GM19328 (cell line): ENCODE data around the gene FXYD5.
"Not testable (repeated sequence)": the region's sequence is repeated elsewhere in the genome, so short reads cannot be mapped to it uniquely, and the experiment has no call there.

Source experiments
- ATAC-seq: cut with Tn5 transposase; IDR thresholded peaks from one replicate; pipeline ENCODE4 v1.9.1; 2021; ENCODE audit warnings: mild to moderate bottlenecking, moderate library complexity; ENCODE audit not compliant: unreplicated experiment

The FXYD5 gene

DNA sequence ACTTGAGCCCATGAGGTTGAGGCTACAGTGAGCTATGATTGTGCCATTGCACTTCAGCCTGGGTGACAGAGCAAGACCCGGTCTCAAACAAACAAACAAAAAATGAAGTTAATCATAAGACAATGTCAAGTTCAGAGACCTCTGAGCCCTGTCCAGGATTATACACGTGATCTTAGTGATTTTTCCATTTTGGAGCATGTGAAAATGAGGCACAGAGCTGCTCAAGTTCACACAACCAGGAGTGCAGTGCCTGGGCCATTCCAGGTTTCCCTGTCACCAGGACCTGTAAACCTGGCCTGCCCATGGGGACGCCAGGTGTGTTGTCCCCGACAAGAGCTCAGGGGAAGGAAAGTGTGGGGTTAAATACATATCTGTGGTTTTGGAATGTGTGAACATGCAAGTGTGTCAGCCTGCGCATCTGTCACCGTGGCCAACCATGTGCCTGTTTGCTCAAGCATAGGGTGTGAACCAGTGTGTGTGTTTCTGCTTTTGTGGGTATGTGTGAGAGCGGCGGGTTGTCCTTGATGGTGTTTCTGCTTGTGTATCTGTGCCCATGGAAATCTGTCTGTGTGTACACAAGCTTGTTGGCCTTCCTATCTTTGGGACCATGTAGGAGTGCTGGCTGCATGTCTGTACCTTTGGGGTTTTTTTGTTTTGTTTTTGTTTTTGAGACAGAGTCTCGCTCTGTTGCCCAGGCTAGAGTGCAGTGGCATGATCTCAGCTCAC lies 17.4 kb upstream of the FXYD5 start:
- no peak for ATAC-seq

DNA sequence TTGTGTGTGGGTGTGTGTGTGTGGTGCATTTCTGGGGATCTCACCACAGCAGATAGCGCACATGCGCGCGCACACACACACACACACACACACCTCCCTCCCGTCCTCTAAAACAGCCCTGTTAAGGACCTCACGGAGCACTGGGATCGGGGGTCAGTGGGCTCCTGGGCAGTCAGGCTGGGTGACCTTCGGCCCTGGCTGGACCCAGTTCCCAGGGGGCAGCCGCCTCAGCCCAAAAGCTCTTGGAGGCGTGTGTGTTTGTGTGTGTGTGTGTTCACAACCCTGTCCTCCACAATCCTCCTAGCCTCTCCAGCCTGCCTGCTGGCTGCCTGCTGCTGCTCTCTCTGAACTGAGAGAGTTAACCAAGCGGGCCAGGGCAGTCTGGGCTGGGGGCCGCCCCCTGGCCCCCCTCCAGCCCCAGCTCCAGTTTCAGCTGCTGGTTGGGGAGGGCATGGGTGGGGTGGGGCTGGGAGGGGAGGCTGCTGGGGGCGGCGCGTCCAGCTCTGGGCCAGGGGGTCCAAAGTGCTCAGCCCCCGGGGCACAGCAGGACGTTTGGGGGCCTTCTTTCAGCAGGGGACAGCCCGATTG lies 16.1 kb upstream of the FXYD5 start, which contains the start of gene FXYD1:
TSS of gene FXYD1 (plus strand) at position 520 of the 588 bp plus-strand sequence. CDS start 1,256 bp downstream, outside the sequence.
- no peak for ATAC-seq

DNA sequence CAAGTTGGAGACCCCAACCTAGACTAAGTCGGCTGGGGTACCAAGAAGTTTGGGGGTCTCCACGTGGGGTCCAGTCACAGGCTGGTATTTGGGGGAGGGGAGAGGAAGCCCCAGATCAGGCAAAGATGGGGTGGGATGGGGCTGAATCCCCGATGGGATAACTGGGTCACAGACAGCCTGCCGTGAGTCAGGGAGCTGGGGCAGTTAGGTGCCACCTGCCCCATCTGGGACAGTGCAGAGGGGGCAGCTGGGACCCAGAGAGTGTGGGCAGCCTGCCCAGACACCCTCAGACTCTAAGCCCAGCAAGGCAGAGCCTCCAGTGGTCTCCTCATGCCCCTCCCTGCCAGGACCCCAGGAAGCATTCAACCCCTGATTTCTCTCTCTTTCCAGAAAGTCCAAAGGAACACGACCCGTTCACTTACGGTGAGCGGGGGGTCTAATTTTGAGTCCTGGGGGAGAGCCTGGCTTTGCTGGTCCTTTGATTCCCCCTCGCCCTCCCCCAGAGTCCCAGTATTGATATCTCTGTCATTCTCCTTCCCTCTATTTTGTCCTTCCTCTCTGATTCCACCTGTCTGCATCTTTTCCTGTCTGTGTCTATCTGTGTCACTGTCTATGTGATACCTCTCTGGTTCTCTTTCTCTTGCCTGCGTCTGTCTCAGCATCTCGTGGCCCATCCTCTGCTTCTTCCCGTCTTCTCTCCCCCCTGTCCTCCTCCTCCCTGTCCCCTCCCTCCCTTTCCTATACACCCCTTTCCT lies 14.2 kb upstream of the FXYD5 start:
- ATAC-seq, result no peak

DNA sequence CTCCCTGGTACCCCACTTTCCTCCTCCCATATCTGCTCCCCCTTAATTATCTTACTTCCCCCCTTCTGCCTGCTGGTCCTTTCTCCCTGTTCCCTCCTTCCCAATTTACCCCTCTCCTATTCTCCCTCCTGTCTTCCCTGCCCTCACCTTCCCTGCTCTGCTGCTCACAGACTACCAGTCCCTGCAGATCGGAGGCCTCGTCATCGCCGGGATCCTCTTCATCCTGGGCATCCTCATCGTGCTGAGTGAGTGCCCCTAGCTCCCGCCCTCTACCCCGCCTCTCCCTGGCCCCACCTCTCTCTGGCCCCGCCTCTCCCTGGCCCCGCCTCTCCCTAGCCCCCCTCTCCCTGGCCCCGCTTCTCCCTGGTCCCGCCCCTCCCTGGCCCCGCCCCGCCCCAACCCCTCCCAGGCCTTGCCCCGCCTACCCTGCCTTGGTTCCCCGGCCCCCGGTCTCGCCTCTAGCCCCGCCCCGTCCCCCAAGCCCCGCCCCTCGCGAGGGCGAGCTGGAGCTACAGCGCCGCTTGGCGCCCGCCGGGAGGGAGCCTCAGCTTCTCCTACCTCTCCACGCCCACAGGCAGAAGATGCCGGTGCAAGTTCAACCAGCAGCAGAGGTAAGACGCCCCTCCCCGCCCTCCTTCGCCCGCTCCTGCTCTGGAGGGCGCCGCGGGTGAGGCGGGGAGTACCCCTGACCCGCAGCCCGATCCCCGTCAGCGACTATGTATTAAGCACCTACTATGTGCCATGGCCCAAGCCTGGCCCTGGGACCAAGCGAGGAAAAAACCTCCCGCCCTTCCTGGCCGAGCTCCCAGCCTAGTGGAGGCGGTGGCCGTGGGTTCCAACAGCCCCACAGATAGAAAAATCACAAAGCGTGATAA lies 13.3 kb upstream of the FXYD5 start:
- peak; percentile 59 for ATAC-seq

DNA sequence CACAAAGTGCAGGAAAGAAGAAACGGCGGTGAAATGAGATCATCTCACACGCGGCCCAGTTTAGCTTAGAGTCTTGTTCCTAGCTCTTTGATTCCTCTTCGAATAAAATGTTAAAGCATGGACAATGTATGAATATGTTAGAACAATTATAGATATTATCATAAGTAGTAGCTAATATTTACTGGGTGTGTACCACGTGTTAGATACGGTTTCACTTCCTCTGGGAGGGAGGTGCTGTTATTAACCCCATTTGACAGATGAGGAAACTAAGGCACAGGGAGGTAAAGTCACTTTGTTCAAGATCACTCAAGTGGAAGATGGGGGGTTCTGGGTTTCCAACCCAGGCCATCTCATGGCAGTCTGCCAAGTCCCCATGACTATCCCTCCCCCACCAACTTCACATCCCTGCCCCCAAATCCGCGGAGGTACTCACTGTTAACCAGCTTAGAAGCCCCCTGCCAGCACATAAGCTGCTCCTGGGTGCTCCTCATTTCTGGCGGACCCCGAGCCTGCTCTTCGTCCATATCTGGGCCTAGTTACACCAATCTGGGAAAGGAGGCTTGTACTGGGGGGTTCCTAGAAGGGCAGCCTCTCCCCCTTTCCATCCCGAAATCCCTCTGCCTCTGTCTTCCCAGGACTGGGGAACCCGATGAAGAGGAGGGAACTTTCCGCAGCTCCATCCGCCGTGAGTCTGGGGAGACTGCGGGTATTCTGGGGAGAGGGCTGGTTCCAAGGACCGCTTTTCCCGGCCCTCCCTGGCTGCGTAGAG lies 12.5 kb upstream of the FXYD5 start:
- ATAC-seq, result no peak

DNA sequence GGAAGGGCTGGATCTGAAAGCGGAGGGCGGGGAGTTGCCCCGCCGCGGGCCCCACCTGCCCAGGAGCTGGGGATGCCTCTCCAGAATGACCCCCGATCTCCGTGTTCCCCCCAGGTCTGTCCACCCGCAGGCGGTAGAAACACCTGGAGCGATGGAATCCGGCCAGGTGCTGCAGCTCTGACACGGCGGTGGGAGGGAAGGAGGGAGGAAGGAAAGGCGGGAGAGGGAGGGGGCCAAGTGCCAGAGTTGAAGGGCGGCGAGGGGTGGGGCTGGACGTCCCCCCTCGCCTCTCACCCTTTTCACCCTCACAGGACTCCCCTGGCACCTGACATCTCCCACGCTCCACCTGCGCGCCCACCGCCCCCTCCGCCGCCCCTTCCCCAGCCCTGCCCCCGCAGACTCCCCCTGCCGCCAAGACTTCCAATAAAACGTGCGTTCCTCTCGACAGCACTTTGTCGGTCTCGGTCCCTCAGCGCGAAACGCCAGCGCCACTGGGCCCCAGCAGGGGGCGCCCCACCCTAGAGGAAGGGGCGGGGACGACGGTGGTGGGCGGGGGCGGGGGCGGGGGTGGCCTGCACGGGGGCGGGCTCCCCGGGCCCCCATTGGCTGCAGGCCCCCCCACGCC lies 11.8 kb upstream of the FXYD5 start:
- no peak for ATAC-seq

DNA sequence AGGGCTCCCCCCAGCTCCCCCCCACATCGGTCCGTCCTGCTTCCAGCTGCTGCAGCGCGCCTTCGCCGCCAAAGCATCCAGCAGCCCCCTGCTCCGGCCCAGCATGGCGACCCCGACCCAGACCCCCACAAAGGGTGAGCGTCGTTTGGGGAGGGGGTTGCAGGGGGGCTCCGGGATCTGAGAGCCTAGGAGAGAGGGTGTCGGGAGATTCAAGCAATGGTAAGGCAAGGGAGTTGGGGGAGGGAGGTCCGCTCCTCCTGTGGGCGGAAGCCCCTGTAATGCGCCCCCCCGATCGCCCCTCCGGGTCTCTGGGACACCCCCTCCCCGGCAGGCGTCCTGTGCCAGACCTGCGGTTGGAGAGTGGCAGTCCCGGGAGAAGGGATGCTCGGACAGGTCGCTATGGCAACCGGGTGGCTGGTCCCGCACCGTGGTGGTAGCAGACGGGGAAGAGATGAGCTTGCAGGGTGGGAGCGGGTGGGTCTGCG lies 11.3 kb upstream of the FXYD5 start, which contains the start of gene FXYD7:
TSS of gene FXYD7 (plus strand) at position 25 of the 485 bp plus-strand sequence. CDS start at position 104, 79 bp downstream.
- ATAC-seq, result no peak

DNA sequence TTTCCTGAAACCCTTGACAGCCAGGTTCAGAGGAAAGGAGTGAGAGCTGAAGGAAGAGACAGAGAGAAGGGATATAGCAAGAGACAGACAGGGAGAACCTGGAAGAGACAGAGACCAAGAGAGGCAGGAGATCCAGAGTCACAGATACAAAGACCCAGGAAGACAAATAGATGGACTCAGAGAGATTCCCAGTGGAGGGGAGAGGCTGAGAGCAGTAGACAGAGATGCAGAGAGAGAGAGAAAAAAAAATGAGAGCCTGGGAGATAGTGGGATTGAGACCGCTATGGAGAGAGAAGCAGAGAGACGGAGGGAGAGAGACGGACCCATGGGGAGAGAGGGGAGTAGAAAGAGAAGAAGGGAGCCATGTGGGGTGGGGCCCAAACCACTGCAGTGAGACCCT lies 10.7 kb upstream of the FXYD5 start:
- ATAC-seq, result no peak

DNA sequence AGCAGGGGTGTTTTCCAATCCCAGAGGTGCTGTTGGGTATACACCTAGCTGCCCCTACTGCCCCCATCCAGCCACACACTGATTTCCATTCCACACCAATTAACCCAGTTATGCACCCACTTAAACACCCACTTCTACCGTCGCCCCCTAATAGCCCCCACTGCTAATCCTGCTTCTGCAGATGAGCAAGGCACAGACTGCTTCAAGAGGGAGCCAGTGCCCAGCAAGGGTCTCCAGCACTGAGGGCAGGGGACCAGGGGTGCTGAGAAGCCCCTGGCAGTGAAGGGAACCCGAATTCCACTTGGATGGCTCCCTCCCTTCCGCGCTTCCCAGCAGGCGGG lies 10.3 kb upstream of the FXYD5 start:
- no peak for ATAC-seq

DNA sequence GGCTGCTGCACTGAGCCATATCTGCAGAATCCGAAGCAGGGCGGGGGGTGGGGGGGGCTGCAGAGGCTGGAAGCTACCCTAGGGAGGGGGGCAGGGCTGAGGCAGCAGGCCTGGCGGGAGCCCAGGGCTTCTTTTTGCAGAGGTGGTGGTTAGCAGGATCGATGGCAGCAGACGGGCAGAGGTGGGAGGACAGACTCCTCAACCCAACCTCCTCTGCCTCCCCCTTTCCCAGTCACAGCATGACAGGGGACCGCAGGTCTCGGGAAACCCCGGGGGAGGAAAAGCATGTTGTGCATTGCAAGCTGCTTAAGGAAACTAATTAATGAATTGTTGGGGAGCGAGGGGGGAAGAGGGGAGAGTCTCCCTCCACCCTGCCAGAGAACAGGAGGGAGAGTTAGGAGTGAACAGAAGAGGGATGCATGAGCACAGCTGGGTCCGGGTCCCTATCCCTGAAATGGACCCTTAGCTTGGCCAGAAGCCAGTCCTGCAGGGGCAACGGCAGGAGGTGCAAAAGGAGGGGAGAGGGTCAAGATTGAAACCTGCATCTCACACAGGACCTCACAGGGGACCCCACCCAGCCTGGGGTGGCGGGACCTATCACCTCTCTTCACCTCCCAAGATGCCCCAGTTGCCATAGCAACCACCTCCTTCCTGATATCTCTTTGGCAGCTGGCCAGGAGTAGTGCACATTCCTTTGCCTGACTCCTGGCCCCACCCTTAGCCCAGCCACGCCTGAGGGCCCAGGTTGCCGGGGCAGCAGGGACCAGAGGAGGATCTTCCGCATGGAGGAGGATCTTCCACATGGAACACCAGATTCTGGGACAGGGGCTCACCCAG lies 9.7 kb upstream of the FXYD5 start:
- ATAC-seq, result no peak

DNA sequence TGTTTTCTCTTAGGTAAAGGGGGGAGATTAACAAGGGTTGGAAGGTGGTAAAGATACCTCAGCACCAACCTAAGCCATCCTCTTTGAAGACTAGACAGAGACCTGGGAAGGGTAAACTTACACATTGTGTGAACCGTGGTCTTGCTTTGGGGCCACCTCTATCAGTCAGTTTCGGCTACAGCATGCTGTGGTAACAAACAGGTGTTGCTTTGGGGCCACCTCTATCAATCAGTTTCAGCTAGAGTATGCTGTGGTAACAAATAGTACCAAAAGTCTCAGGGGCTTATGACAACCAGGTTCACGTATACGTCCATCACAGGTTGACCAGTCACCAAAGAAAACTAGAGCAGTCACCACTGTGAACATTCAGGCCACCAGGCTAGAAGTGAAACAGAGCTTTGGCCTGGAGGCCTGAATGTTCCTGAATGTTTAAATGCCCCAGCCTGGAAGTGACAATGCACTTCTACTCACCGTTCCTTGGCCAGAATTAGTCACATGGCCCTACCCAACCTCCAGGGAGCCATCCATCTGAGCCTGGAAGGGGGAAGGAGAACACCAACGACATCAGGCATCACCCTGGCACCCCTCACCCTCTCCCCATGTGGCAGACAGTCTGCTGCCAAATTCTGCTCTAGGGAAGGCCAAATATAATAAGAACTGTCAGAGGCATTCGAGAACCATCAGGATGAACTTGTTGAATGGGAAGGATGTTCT lies 7.6 kb upstream of the FXYD5 start:
- no peak for ATAC-seq

DNA sequence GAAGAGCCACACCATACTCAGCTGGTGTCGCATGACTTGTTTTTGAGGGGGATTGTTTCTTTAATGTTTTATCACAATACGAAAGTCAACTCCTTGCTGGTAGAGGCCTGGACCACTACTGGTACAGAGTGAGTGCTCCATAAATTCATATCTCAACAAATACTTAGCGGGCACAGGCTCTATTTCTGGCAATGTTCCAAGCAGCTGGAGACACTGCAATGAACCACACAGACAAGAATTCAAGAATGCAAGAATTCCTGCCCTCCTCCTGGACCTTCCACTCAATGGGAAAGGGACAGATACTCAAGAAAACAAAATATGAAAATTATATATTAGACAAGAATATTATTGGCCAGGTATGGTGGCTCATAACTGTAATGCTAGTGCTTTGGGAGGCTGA lies 5.1 kb upstream of the FXYD5 start:
- no peak for ATAC-seq

DNA sequence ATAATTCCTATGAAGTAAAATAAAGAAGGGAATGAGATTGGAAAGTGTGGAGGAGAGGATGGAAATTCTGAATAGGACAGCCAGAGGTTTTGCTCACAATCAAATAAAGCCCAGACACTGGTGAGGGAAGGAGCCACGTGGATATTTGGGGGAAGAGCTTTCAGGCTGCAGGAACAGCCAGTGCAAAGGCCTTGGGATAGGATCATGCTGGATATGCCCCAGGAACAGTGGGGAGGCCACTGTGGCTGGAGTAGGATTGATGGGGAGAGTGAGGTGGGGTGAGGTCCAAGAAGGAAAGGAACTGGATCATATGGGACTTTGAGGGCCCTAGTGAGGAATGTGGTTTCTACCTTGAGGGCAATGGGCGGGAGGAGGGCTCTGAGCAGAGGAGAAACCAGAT lies 4.1 kb upstream of the FXYD5 start:
- no peak for ATAC-seq

DNA sequence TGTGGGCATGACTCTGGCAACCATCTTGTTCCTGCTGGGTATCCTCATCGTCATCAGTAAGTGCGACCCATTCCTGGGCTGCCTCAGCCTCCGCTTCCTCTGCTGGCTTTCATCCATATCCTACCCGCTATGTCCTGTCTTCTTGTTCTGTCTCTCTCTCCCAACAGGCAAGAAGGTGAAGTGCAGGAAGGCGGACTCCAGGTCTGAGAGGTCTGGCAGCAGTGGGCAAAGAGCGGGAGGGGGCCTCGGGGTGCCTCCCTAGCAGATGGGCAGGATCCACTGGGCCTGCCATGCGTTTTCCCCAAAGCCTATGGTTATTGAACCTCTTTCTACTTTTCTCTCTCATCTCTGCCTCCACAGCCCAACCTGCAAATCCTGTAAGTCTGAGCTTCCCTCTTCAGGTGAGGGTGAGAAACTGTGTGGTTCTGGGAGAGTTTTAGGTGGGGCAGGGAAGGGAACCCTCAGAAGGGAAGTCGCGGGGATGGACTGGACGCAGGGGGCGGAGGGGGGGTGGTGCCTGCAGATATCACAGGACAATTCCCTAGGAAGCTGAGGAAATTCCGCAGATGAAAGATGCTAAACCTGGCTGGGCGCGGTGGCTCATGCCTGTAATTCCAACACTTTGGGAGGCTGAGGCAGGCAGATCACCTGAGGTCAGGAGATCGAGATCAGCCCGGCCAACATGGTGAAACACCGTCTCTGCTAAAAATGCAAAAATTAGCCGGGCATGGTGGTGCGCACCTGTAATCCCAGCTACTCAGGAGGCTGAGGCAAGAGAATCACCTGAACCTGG lies 3.1 kb upstream of the FXYD5 start:
- ATAC-seq, result no peak

DNA sequence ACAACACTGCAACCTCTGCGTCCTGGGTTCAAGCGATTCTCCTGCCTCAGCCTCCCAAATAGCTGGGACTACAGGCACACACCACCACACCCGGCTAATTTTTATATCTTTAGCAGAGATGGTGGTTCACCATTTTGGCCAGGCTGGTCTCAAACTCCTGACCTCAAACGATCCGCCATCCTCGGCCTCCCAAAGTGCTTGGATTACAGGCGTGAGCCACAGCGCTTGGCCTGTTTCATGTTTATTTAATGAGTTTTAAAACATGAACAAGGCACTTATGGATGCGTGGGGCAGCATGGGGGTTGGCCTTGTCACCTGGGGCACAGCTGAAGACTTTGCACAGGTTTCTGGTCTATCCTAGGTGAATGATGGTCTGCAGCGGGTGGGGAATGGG lies 1.4 kb upstream of the FXYD5 start:
- ATAC-seq, result not testable (repeated sequence)

DNA sequence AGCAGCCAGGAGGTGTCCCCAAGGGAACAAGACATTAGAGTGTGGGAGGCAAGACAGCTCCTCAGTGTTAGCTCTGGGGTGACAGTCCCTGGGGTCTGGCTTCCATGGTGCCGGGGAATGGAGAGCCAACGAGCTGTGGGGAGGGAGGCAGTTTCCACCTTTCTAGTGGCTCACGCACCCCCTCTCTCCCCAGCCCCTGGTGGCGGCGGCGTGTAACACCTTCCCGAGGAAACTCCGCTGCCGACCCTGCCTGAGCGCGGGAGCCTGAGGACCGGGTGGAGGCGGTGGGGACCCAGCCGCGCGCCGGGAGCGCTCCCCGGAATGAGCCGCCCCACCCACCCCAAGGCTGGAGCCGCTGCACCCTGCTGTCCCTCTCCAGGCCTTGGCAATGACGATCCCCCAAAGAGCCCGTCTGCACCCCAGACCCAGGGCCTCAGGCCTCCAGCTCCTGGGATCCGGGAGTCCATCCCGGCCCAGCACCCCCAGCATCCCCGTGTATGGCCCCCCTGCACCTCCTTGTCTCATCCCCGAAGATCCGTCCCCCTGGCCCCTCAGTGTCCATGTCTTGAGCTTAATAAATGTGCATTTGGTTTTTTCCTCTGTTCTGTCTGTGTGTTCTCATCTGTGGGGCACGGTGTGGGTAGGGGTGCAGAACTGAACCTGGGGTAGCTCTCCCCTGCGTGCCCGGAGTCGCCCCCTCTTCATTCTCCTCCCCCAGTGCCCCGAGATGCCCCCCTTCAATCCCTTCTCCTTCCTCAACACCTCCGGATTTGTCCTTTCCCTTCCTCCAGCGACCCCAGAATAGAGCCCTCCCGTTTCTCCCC lies 622 bp upstream of the FXYD5 start:
- no peak for ATAC-seq

DNA sequence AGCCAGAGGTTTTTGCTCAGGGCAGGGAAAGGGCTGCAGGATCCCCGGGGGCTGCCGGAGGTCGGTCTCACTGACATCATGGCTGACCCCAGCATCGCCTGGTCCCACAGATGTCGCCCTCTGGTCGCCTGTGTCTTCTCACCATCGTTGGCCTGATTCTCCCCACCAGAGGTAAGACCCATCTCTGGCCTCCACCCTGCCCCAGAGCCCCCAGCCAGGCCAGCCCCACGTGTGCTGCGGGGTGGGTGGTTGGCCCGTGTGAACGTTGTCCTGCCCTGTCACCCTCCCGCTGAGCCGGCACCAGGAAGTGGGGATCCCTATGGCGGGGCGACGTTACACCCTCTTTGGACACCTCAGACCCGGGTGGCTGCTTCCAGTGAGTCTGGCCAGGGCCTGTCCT lies 906 bp downstream of the FXYD5 start:
- ATAC-seq, result no peak
